Measurements from ENCODE around the gene CPEB4.

CPEB4 gene

GRCh38 chr5:173920024-173920753, 32.0 kb downstream of the CPEB4 start:
- TF ChIP-seq SIN3A (IDR thresholded peaks at IDR 0.05; ENCODE audit: borderline replicate concordance, insufficient read depth, low read length) (no peak), POLR2AphosphoS5 (IDR thresholded peaks at IDR 0.05; ENCODE audit: low read depth, low read length) (no peak), REST (IDR thresholded peaks at IDR 0.05; ENCODE audit: insufficient read depth in 1 of 2, low read depth in 2 of 2, low read length in 2 of 2) (no peak), FOXP2 (optimal IDR thresholded peaks at IDR 0.05; ENCODE audit: borderline replicate concordance, extremely low read depth, extremely low read length, insufficient read depth) (no peak)

GRCh38 chr5:173920866-173921555, 32.9 kb downstream of the CPEB4 start:
- TF ChIP-seq POLR2AphosphoS5 (IDR thresholded peaks at IDR 0.05; ENCODE audit: low read depth, low read length): no peak
- TF ChIP-seq TAF1 (IDR thresholded peaks at IDR 0.05; ENCODE audit: borderline replicate concordance, insufficient read depth, low read length): no peak
- no peak for TF ChIP-seq REST (IDR thresholded peaks at IDR 0.05; ENCODE audit: insufficient read depth in 1 of 2, low read depth in 2 of 2, low read length in 2 of 2)
- TF ChIP-seq FOXP2 (optimal IDR thresholded peaks at IDR 0.05; ENCODE audit: borderline replicate concordance, extremely low read depth, extremely low read length, insufficient read depth): no peak
- TF ChIP-seq SIN3A (IDR thresholded peaks at IDR 0.05; ENCODE audit: borderline replicate concordance, insufficient read depth, low read length): no peak

- TF ChIP-seq REST (IDR thresholded peaks at IDR 0.05; ENCODE audit: insufficient read depth in 1 of 2, low read depth in 2 of 2, low read length in 2 of 2): no peak
- no peak for TF ChIP-seq TAF1 (IDR thresholded peaks at IDR 0.05; ENCODE audit: borderline replicate concordance, insufficient read depth, low read length)
- no peak for TF ChIP-seq FOXP2 (optimal IDR thresholded peaks at IDR 0.05; ENCODE audit: borderline replicate concordance, extremely low read depth, extremely low read length, insufficient read depth)
- no peak for TF ChIP-seq SIN3A (IDR thresholded peaks at IDR 0.05; ENCODE audit: borderline replicate concordance, insufficient read depth, low read length)
- no peak for TF ChIP-seq POLR2AphosphoS5 (IDR thresholded peaks at IDR 0.05; ENCODE audit: low read depth, low read length)
Measured at GRCh38 chr5:173922527-173922926, 34.4 kb downstream of the CPEB4 start.

GRCh38 chr5:173923218-173924095, 35.3 kb downstream of the CPEB4 start:
- TF ChIP-seq REST (IDR thresholded peaks at IDR 0.05; ENCODE audit: insufficient read depth in 1 of 2, low read depth in 2 of 2, low read length in 2 of 2): no peak
- no peak for TF ChIP-seq TAF1 (IDR thresholded peaks at IDR 0.05; ENCODE audit: borderline replicate concordance, insufficient read depth, low read length)
- TF ChIP-seq FOXP2 (optimal IDR thresholded peaks at IDR 0.05; ENCODE audit: borderline replicate concordance, extremely low read depth, extremely low read length, insufficient read depth): no peak
- TF ChIP-seq POLR2AphosphoS5 (IDR thresholded peaks at IDR 0.05; ENCODE audit: low read depth, low read length): no peak
- no peak for TF ChIP-seq SIN3A (IDR thresholded peaks at IDR 0.05; ENCODE audit: borderline replicate concordance, insufficient read depth, low read length)

Measured in PFSK-1 (cell line).